Testis (tissue), 3 donors: ENCODE measurements around the gene C19orf53. TPM values are rescaled to one million over a fixed set of nuclear protein-coding genes. Genes with fewer than 3 reads are reported as not detected.

Experiments
- DNase-seq: peaks from one replicate; pipeline ENCODE4 v3.0.0-alpha.2; 2019
- H3K27ac ChIP-seq, 2 donors: fragments of 200-600 bp; sonication (generic); one replicate each; pipeline ENCODE4 v1.5.1; 2019
- H3K27me3 ChIP-seq: fragments of 200-600 bp; sonication (generic); one replicate; pipeline ENCODE4 v1.5.1; 2019
- H3K36me3 ChIP-seq: fragments of 200-600 bp; sonication (generic); one replicate; pipeline ENCODE4 v1.5.1; 2017; ENCODE audit warnings: low read depth; ENCODE audit errors: missing control alignments
- H3K4me1 ChIP-seq: fragments of 200-600 bp; sonication (generic); one replicate; pipeline ENCODE4 v1.5.1; 2019
- H3K4me3 ChIP-seq, 2 donors: fragments of 200-600 bp; sonication (generic); one replicate each; pipeline ENCODE4 v1.5.1; 2017 to 2019
- H3K9me3 ChIP-seq: fragments of 200-600 bp; sonication (generic); one replicate; pipeline ENCODE4 v1.5.1; 2017
- CTCF ChIP-seq, 3 experiments: fragments of 450-650 bp in 2 of 3; fragments of 200-600 bp in 1 of 3; sonication (generic) in 1 of 3; IDR thresholded peaks; one replicate each; pipeline ENCODE4 v1.5.1; 2016 to 2019; ENCODE audit warnings: antibody characterized with exemption in 3 of 3, mild to moderate bottlenecking in 2 of 3, moderate library complexity in 1 of 3
- POLR2A ChIP-seq: fragments of 450-650 bp; IDR thresholded peaks from one replicate; pipeline ENCODE4 v1.6.1; 2017; ENCODE audit warnings: antibody characterized with exemption, mild to moderate bottlenecking, moderate library complexity
- WGBS, 2 donors: methylation state at CpG; one replicate each; pipeline ENCODE4 v1.1.5; 2018; 5-methylcytosine and 5-hydroxymethylcytosine counted together
- intact Hi-C: fragments of 100-400 bp; cut with DNase I; formaldehyde crosslinking; loops from one replicate; pipeline ENCODE4 v1.15.1; 2023; ENCODE audit warnings: low total_unique reads
- polyA plus RNA-seq: library from polyadenylated mRNA; stranded (reverse); fragments of 350-450 nt; fragmentation: Illumina TruSeq; extraction: RNeasy Lipid Tissue Mini Kit (QIAGEN cat#74804); gene quantifications from one replicate; pipeline ENCODE4 v1.2.3, GENCODE V29; 2014; ENCODE audit warnings: low read depth, low replicate concordance; ENCODE audit not compliant: insufficient read depth
- total RNA-seq, 2 donors: library from RNA; depleted of rRNA; stranded (reverse); fragments of >200 nt; gene quantifications; one replicate each; pipeline ENCODE4 v1.2.3, GENCODE V29; 2016

The C19orf53 gene
- total and polyA plus RNA-seq, 3 donors from 2014 or later, result 114 to 137 (median 128) TPM

- Histone ChIP-seq H3K27ac (peak overlapping the region; percentile 87), H3K4me3 (peak overlapping the region; percentile 60 to 81), H3K9me3 (no peaks in the 10 kb centered on the region), H3K36me3 (no peaks in the 10 kb centered on the region), H3K27me3 (no peaks in the 10 kb centered on the region), H3K4me1 (peaks cover 7% of the 10 kb centered on the region)
- DNase-seq, result peak; percentile 97
- TF ChIP-seq POLR2A, result peak; percentile 1
- TF ChIP-seq CTCF (IDR thresholded peaks at IDR 0.05), result no peak
- intact Hi-C loops, result no loop called here
- WGBS, 2 donors, result 0 to 1% methylated on average over 14 to 39 of the region's 39 CpGs
These were observed 42.9 kb upstream of the C19orf53 start for GRCh38 chr19:13731147-13731964.

GRCh38 chr19:13732337-13732736, 41.9 kb upstream of the C19orf53 start:
- DNase-seq, result no peak
- H3K36me3 ChIP-seq, result no peaks in the 10 kb centered on the region
- peaks cover 7% of the 10 kb centered on the region for H3K4me1 ChIP-seq
- WGBS, 2 donors, result 70 to 78% methylated on average over 7 to 8 of the region's 8 CpGs
- peak overlapping the region in 1 of 2 donors; percentile 81 for H3K4me3 ChIP-seq
- H3K9me3 ChIP-seq, result no peaks in the 10 kb centered on the region
- no peaks in the 10 kb centered on the region for H3K27me3 ChIP-seq
- peak overlapping the region in 1 of 2 donors; percentile 87 for H3K27ac ChIP-seq
- TF ChIP-seq POLR2A (no peak), CTCF (IDR thresholded peaks at IDR 0.05) (no peak)
- intact Hi-C loops, result no loop called here

- Histone ChIP-seq H3K36me3 (no peaks in the 10 kb centered on the region), H3K27me3 (no peaks in the 10 kb centered on the region), H3K4me1 (peaks cover 7% of the 10 kb centered on the region), H3K27ac (no peak overlapping the region), H3K9me3 (no peaks in the 10 kb centered on the region), H3K4me3 (no peak overlapping the region)
- intact Hi-C loops, result no loop called here
- no peak for DNase-seq
- TF ChIP-seq CTCF (IDR thresholded peaks at IDR 0.05) (no peak), POLR2A (no peak)
- WGBS, 2 donors, result 100% methylated on average over 2 of the region's 2 CpGs
These were observed 39.5 kb upstream of the C19orf53 start for GRCh38 chr19:13734751-13735150.

- TF ChIP-seq POLR2A, result no peak
- no peak for TF ChIP-seq CTCF (IDR thresholded peaks at IDR 0.05)
- Histone ChIP-seq H3K4me3 (no peak overlapping the region), H3K27ac (no peak overlapping the region), H3K4me1 (no peaks in the 10 kb centered on the region), H3K36me3 (no peaks in the 10 kb centered on the region), H3K9me3 (no peaks in the 10 kb centered on the region), H3K27me3 (no peaks in the 10 kb centered on the region)
- WGBS, 2 donors, result 54 to 89% methylated on average over 1 of the region's 1 CpG
- intact Hi-C loops, result no loop called here
- DNase-seq, result no peak
These were observed 36.2 kb upstream of the C19orf53 start for GRCh38 chr19:13738073-13738472.

GRCh38 chr19:13741893-13742292, 32.4 kb upstream of the C19orf53 start:
- no peaks in the 10 kb centered on the region for H3K27me3 ChIP-seq
- no peak for DNase-seq
- H3K27ac ChIP-seq, result no peak overlapping the region
- intact Hi-C loops, result no loop called here
- H3K36me3 ChIP-seq, result no peaks in the 10 kb centered on the region
- no peak for TF ChIP-seq POLR2A
- no peak for TF ChIP-seq CTCF (IDR thresholded peaks at IDR 0.05)
- no peak overlapping the region for H3K4me3 ChIP-seq
- 52 to 63% methylated on average over 2 of the region's 2 CpGs for WGBS, 2 donors
- no peaks in the 10 kb centered on the region for H3K9me3 ChIP-seq
- H3K4me1 ChIP-seq, result no peaks in the 10 kb centered on the region
